OCI-LY1 (cell line): Measurements from ENCODE around the gene SLCO2A1.

Experiments
- EZH2 ChIP-seq: fragments of 200-600 bp; sonication (generic), shearing (Covaris generic); IDR thresholded peaks from 2 replicates; pipeline ENCODE4 v1.8.0; 2017; ENCODE audit warnings: borderline replicate concordance, mixed run types, mild to moderate bottlenecking, antibody characterized with exemption, low read length, moderate library complexity, mixed read lengths
- TF ChIP-seq, protein P1 (sequence below): fragments of 200-600 bp; sonication (generic), shearing (Covaris generic); IDR thresholded peaks from 2 replicates; pipeline ENCODE4 v1.5.1; 2017; ENCODE audit warnings: mild to moderate bottlenecking, antibody characterized with exemption, low read length, moderate library complexity, mixed read lengths

DNA sequence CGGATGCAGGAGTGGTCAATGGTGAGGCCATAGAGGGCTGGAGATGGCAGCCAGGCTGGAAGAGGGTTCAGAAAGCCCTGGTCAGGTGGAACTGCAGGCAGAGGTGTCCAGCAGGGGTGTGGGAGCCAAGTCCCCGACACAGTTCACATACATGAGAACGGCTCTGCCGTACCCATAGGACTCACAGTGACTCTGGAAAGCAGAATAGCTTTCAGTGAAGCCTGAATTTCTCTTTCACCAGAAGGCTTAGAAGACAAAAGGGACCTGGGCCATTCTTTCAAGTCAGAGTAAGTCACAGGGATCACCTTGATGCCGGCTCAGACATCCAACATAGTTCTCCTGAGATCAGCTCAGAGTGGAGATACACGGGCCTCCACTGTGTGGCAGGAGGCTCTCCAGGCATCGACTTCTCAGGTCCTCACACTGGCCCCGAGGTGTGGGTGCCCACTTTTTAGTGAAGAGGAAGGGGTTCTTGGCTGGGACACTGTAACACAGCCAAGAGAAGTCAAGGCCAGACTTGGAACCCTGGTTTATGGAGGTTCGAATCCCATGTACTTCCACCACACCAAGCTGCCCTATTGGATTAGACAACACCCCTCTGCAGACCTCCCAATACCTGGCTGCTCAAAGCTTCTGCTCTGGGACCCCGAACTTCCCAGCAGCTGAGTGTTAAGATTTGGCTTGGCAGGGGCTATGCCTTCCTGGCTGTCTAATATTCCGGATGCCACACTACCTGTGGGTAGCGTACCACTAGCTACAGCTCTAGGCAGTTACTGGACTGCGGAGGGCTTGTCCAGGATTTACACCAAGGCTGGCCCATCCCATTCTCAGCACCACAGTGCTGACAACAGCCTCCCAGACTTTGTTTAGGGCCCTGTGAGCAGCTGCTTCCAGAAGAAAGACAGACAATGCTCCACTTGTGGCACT, 93.6 kb downstream of the SLCO2A1 start:
- TF ChIP-seq, protein P1, sequence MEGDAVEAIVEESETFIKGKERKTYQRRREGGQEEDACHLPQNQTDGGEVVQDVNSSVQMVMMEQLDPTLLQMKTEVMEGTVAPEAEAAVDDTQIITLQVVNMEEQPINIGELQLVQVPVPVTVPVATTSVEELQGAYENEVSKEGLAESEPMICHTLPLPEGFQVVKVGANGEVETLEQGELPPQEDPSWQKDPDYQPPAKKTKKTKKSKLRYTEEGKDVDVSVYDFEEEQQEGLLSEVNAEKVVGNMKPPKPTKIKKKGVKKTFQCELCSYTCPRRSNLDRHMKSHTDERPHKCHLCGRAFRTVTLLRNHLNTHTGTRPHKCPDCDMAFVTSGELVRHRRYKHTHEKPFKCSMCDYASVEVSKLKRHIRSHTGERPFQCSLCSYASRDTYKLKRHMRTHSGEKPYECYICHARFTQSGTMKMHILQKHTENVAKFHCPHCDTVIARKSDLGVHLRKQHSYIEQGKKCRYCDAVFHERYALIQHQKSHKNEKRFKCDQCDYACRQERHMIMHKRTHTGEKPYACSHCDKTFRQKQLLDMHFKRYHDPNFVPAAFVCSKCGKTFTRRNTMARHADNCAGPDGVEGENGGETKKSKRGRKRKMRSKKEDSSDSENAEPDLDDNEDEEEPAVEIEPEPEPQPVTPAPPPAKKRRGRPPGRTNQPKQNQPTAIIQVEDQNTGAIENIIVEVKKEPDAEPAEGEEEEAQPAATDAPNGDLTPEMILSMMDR = no peak
- TF ChIP-seq EZH2 = no peak
